GM23338 (cell line): ENCODE results near the gene SCRG1. TPM values are rescaled to one million over a fixed set of nuclear protein-coding genes. Genes with fewer than 3 reads are reported as not detected.

ENCODE experiments used
- ATAC-seq: fragments of 200-7000 bp; cut with Tn5 transposase; 3 replicates; pipeline ENCODE4 v1.9.1; 2020
- DNase-seq: peaks from one replicate; pipeline ENCODE4 v3.0.0-alpha.2; 2015; ENCODE audit warnings: low spot score
- H2AFZ ChIP-seq: fragments of 200-600 bp; sonication (generic); 2 replicates; pipeline ENCODE4 v1.8.0; 2016; ENCODE audit warnings: antibody characterized with exemption, mild to moderate bottlenecking, moderate library complexity
- H3F3A ChIP-seq: fragments of 200-600 bp; sonication (generic); replicated peaks from 2 replicates; pipeline ENCODE4 v1.8.0; 2017; ENCODE audit warnings: antibody characterized with exemption, mixed run types, low read depth
- H3K27ac ChIP-seq: fragments of 200-600 bp; sonication (generic); 2 replicates; pipeline ENCODE4 v1.6.1; 2016; ENCODE audit warnings: low read depth
- H3K27me3 ChIP-seq: fragments of 200-600 bp; sonication (generic); 2 replicates; pipeline ENCODE4 v1.8.0; 2016; ENCODE audit warnings: mild to moderate bottlenecking, mixed run types, moderate library complexity; ENCODE audit not compliant: insufficient read depth
- H3K36me3 ChIP-seq: fragments of 200-600 bp; sonication (generic); 2 replicates; pipeline ENCODE4 v1.8.0; 2016; ENCODE audit warnings: mild to moderate bottlenecking; ENCODE audit not compliant: insufficient read depth
- H3K4me1 ChIP-seq: fragments of 200-600 bp; sonication (generic); 2 replicates; pipeline ENCODE4 v1.8.0; 2016; ENCODE audit warnings: mild to moderate bottlenecking, moderate library complexity; ENCODE audit not compliant: insufficient read depth
- H3K4me2 ChIP-seq: fragments of 200-600 bp; sonication (generic); 2 replicates; pipeline ENCODE4 v1.7.1; 2017; ENCODE audit warnings: mixed run types
- H3K4me3 ChIP-seq: fragments of 200-600 bp; sonication (generic); 2 replicates; pipeline ENCODE4 v1.6.1; 2016; ENCODE audit warnings: mixed run types
- H3K79me2 ChIP-seq: fragments of 200-600 bp; sonication (generic); replicated peaks from 2 replicates; pipeline ENCODE4 v1.8.0; 2017; ENCODE audit warnings: mild to moderate bottlenecking; ENCODE audit not compliant: insufficient read depth
- H3K9me2 ChIP-seq: fragments of 200-600 bp; sonication (generic); 2 replicates; pipeline ENCODE4 v1.8.0; 2017; ENCODE audit not compliant: insufficient read depth
- H4K20me1 ChIP-seq: fragments of 200-600 bp; sonication (generic); replicated peaks from 2 replicates; pipeline ENCODE4 v1.8.0; 2017; ENCODE audit warnings: mild to moderate bottlenecking; ENCODE audit not compliant: insufficient read depth
- H3K27ac Mint-ChIP-seq: 2 replicates; pipeline ENCODE4 v1.8.0; 2020; ENCODE audit warnings: inconsistent platforms, mild to moderate bottlenecking, moderate library complexity, mixed read lengths
- H3K27me3 Mint-ChIP-seq: 3 replicates; pipeline ENCODE4 v1.8.0; 2022; ENCODE audit warnings: low read depth, mild to moderate bottlenecking, moderate library complexity, mixed read lengths, inconsistent platforms; ENCODE audit not compliant: insufficient read depth, poor library complexity
- H3K36me3 Mint-ChIP-seq: 3 replicates; pipeline ENCODE4 v1.8.0; 2021; ENCODE audit warnings: low read depth, mild to moderate bottlenecking, inconsistent platforms, moderate library complexity, mixed read lengths
- H3K4me1 Mint-ChIP-seq: 3 replicates; pipeline ENCODE4 v1.8.0; 2020; ENCODE audit warnings: mild to moderate bottlenecking, inconsistent platforms, mixed read lengths
- H3K4me3 Mint-ChIP-seq: 3 replicates; pipeline ENCODE4 v1.8.0; 2021; ENCODE audit warnings: moderate library complexity, mild to moderate bottlenecking, inconsistent platforms, mixed read lengths
- H3K9me3 Mint-ChIP-seq: 3 replicates; pipeline ENCODE4 v1.8.0; 2020; ENCODE audit warnings: moderate library complexity, mild to moderate bottlenecking, inconsistent platforms, mixed read lengths
- CREB1 ChIP-seq: fragments of 250-450 bp; sonication (Bioruptor Pico); IDR thresholded peaks from 2 replicates; pipeline ENCODE4 v1.5.0; 2020; ENCODE audit warnings: low read depth, mild to moderate bottlenecking, moderate library complexity
- ETS1 ChIP-seq: IDR thresholded peaks from 2 replicates; pipeline ENCODE4 v1.6.1; 2016; ENCODE audit warnings: antibody characterized with exemption
- NANOG ChIP-seq: IDR thresholded peaks from 2 replicates; pipeline ENCODE4 v1.6.1; 2016; ENCODE audit warnings: antibody characterized with exemption, borderline replicate concordance
- POLR2AphosphoS5 ChIP-seq: IDR thresholded peaks from 2 replicates; pipeline ENCODE4 v1.6.1; 2016; ENCODE audit warnings: antibody characterized with exemption, low read depth
- REST ChIP-seq: IDR thresholded peaks from one replicate; pipeline ENCODE4 v1.6.1; 2018; ENCODE audit warnings: antibody characterized with exemption; ENCODE audit not compliant: unreplicated experiment
- polyA plus RNA-seq: library from polyadenylated mRNA; unstranded; fragments of >200 nt; fragmentation: Nextera tagmentation; extraction: Ambion mirVana; gene quantifications from 2 replicates; pipeline ENCODE4 v1.2.1, GENCODE V29; 2016
- total RNA-seq: library from RNA; depleted of rRNA; stranded (reverse); fragments of >200 nt; shearing (Covaris generic); gene quantifications from 2 replicates; pipeline ENCODE4 v1.2.3, GENCODE V29; 2014
- TF ChIP-seq, protein P1 (sequence below): fragments of 250-450 bp; sonication (Bioruptor Pico); IDR thresholded peaks from 2 replicates; pipeline ENCODE4 v1.5.0; 2020; ENCODE audit warnings: mild to moderate bottlenecking, moderate library complexity
- TF ChIP-seq, protein P2 (sequence below), 2 experiments: fragments of 200-600 bp in 1 of 2; sonication (generic) in 1 of 2; conservative IDR thresholded peaks; 2 replicates each; pipeline versions ENCODE4 v1.5.1 to v1.6.1; 2016 to 2017; ENCODE audit warnings: antibody characterized with exemption in 2 of 2, low read depth in 2 of 2, mild to moderate bottlenecking in 2 of 2, moderate library complexity in 1 of 2

SCRG1 gene
- total and polyA plus RNA-seq, 2 experiments from 2014 or later, result 0.45 TPM; not detected in 1

DNA sequence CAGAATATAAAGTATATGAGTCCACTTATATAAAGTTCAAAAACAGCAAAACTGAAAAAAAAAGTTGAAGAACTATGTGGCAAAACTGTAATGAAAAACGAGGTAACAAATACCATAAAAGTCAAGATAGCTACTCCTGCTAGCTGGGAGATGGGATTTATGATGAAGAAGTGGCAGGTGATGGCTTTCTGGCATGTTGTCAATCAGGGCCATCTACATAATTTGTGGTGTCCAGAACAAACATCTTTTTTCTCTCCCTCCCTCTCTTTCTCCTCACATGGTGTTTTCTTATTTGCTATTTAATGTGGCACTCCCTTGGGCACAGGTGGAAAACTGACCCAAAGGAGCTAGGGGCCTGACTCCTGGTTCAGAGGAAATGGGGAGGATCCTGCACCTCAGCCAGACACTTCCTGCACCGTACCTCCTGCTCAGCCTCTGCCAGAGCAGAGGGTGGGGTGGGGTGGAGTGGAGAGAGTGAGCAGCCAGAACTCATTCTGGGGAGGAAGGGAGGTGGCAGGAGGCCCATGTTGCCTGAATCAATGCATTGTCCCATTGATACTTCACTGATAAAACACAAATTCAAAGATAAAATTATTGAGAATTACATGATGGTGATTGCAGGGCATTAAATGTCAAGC is 33.4 kb downstream of the SCRG1 start:
- H3K36me3 Mint-ChIP-seq, result no peaks in the 10 kb centered on the region
- Histone ChIP-seq H3K36me3 (no peaks in the 10 kb centered on the region), H3K27ac (no peak overlapping the region), H3K4me3 (no peak overlapping the region), H3K79me2 (no peaks in the 10 kb centered on the region), H4K20me1 (peaks cover 3% of the 10 kb centered on the region; the same call in 1 of the 2 replicates), H2AFZ (no peak overlapping the region), H3K4me1 (no peaks in the 10 kb centered on the region), H3K9me2 (no peaks in the 10 kb centered on the region), H3F3A (0 out of 2 replicates have a peak, but pooled peaks cover 2% of the 10 kb centered on the region), H3K27me3 (no peaks in the 10 kb centered on the region), H3K4me2 (no peak overlapping the region)
- H3K9me3 Mint-ChIP-seq, result no peaks in the 10 kb centered on the region; the same call in 2 of the 3 replicates
- DNase-seq (no peak), ATAC-seq (no peak)
- H3K4me3 Mint-ChIP-seq, result no peak overlapping the region; the same call in 2 of the 3 replicates
- TF ChIP-seq ETS1, result no peak
- TF ChIP-seq POLR2AphosphoS5, result no peak
- TF ChIP-seq, protein P1, sequence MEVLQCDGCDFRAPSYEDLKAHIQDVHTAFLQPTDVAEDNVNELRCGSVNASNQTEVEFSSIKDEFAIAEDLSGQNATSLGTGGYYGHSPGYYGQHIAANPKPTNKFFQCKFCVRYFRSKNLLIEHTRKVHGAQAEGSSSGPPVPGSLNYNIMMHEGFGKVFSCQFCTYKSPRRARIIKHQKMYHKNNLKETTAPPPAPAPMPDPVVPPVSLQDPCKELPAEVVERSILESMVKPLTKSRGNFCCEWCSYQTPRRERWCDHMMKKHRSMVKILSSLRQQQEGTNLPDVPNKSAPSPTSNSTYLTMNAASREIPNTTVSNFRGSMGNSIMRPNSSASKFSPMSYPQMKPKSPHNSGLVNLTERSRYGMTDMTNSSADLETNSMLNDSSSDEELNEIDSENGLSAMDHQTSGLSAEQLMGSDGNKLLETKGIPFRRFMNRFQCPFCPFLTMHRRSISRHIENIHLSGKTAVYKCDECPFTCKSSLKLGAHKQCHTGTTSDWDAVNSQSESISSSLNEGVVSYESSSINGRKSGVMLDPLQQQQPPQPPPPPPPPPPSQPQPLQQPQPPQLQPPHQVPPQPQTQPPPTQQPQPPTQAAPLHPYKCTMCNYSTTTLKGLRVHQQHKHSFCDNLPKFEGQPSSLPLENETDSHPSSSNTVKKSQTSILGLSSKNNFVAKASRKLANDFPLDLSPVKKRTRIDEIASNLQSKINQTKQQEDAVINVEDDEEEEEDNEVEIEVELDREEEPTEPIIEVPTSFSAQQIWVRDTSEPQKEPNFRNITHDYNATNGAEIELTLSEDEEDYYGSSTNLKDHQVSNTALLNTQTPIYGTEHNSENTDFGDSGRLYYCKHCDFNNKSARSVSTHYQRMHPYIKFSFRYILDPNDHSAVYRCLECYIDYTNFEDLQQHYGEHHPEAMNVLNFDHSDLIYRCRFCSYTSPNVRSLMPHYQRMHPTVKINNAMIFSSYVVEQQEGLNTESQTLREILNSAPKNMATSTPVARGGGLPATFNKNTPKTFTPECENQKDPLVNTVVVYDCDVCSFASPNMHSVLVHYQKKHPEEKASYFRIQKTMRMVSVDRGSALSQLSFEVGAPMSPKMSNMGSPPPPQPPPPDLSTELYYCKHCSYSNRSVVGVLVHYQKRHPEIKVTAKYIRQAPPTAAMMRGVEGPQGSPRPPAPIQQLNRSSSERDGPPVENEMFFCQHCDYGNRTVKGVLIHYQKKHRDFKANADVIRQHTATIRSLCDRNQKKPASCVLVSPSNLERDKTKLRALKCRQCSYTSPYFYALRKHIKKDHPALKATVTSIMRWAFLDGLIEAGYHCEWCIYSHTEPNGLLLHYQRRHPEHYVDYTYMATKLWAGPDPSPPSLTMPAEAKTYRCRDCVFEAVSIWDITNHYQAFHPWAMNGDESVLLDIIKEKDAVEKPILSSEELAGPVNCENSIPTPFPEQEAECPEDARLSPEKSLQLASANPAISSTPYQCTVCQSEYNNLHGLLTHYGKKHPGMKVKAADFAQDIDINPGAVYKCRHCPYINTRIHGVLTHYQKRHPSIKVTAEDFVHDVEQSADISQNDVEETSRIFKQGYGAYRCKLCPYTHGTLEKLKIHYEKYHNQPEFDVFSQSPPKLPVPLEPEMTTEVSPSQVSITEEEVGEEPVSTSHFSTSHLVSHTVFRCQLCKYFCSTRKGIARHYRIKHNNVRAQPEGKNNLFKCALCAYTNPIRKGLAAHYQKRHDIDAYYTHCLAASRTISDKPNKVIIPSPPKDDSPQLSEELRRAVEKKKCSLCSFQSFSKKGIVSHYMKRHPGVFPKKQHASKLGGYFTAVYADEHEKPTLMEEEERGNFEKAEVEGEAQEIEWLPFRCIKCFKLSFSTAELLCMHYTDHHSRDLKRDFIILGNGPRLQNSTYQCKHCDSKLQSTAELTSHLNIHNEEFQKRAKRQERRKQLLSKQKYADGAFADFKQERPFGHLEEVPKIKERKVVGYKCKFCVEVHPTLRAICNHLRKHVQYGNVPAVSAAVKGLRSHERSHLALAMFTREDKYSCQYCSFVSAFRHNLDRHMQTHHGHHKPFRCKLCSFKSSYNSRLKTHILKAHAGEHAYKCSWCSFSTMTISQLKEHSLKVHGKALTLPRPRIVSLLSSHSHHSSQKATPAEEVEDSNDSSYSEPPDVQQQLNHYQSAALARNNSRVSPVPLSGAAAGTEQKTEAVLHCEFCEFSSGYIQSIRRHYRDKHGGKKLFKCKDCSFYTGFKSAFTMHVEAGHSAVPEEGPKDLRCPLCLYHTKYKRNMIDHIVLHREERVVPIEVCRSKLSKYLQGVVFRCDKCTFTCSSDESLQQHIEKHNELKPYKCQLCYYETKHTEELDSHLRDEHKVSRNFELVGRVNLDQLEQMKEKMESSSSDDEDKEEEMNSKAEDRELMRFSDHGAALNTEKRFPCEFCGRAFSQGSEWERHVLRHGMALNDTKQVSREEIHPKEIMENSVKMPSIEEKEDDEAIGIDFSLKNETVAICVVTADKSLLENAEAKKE (CRISPR knock-in tag), result no peak
- no peak for TF ChIP-seq NANOG
- TF ChIP-seq, protein P2, sequence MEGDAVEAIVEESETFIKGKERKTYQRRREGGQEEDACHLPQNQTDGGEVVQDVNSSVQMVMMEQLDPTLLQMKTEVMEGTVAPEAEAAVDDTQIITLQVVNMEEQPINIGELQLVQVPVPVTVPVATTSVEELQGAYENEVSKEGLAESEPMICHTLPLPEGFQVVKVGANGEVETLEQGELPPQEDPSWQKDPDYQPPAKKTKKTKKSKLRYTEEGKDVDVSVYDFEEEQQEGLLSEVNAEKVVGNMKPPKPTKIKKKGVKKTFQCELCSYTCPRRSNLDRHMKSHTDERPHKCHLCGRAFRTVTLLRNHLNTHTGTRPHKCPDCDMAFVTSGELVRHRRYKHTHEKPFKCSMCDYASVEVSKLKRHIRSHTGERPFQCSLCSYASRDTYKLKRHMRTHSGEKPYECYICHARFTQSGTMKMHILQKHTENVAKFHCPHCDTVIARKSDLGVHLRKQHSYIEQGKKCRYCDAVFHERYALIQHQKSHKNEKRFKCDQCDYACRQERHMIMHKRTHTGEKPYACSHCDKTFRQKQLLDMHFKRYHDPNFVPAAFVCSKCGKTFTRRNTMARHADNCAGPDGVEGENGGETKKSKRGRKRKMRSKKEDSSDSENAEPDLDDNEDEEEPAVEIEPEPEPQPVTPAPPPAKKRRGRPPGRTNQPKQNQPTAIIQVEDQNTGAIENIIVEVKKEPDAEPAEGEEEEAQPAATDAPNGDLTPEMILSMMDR (conservative IDR thresholded peaks at IDR 0.05; ENCODE audit: low read depth in 2 of 2), result no peak
- no peak for TF ChIP-seq CREB1 (CRISPR knock-in tag)
- TF ChIP-seq REST, result no peak
- peaks cover 6% of the 10 kb centered on the region for H3K27me3 Mint-ChIP-seq
- H3K4me1 Mint-ChIP-seq, result peaks cover 5% of the 10 kb centered on the region
- no peak overlapping the region for H3K27ac Mint-ChIP-seq
